Renal cortical epithelial cell (primary cell): ENCODE data around the gene LRP8. TPM values are rescaled to one million over a fixed set of nuclear protein-coding genes. Genes with fewer than 3 reads are reported as not detected.
"Not testable (repeated sequence)": the region's sequence is repeated elsewhere in the genome, so short reads cannot be mapped to it uniquely, and the experiment has no call there.

ENCODE experiments used
- DNase-seq: peaks from one replicate; pipeline ENCODE4 v3.0.0-alpha.2; 2011; ENCODE audit warnings: low read depth
- total RNA-seq: library from RNA; depleted of rRNA; stranded (reverse); fragments of >200 nt; gene quantifications from 2 replicates; pipeline ENCODE4 v1.2.3, GENCODE V29; 2014

Gene LRP8
- total RNA-seq, 1 donor from 2014 or later: 2.9 TPM

- no peak for DNase-seq
Observed at GRCh38 chr1:53218201-53218600, 109.7 kb downstream of the LRP8 start.

- no peak for DNase-seq
Observed at GRCh38 chr1:53214376-53214940, 113.4 kb downstream of the LRP8 start.

- DNase-seq: no peak
Observed at GRCh38 chr1:53210954-53211353, 116.9 kb downstream of the LRP8 start.

GRCh38 chr1:53210352-53210751 lies 117.5 kb downstream of the LRP8 start:
- DNase-seq: no peak

- no peak for DNase-seq
Observed at GRCh38 chr1:53207726-53208125, 120.1 kb downstream of the LRP8 start.

GRCh38 chr1:53206735-53207379 lies 121.0 kb downstream of the LRP8 start:
- DNase-seq: no peak

GRCh38 chr1:53206083-53206685 lies 121.7 kb downstream of the LRP8 start:
- DNase-seq: not testable (repeated sequence)

GRCh38 chr1:53205496-53205895 lies 122.4 kb downstream of the LRP8 start:
- not testable (repeated sequence) for DNase-seq

GRCh38 chr1:53203466-53203865 lies 124.4 kb downstream of the LRP8 start:
- no peak for DNase-seq

GRCh38 chr1:53198241-53198651 lies 129.6 kb downstream of the LRP8 start:
- DNase-seq: no peak

- DNase-seq: no peak
Observed at GRCh38 chr1:53197291-53198200, 130.3 kb downstream of the LRP8 start.

- DNase-seq: peak; percentile 75
Observed at GRCh38 chr1:53196485-53197290, 131.2 kb downstream of the LRP8 start, which contains the start of gene CPT2. CPT2 (plus strand) TSS chr1:53196824; CDS start chr1:53196944, 120 bp downstream.

- DNase-seq: no peak
Observed at GRCh38 chr1:53196017-53196484, 131.8 kb downstream of the LRP8 start.

GRCh38 chr1:53195246-53196016 lies 132.4 kb downstream of the LRP8 start:
- no peak for DNase-seq

Other genes with a start within 250 kb of the LRP8 start
- gene SLC1A7, start 185.4 kb downstream of the LRP8 start, total RNA-seq: not detected in 2 replicates
- gene CPT2, start 131.2 kb downstream of the LRP8 start, total RNA-seq: 14.1 and 23.3 TPM in 2 replicates
- 33.2 and 34.7 TPM in 2 replicates for gene CZIB, start 107.4 kb downstream of the LRP8 start, total RNA-seq
- gene MAGOH, start 89.6 kb downstream of the LRP8 start, total RNA-seq: 32.6 and 40.6 TPM in 2 replicates
- not detected in 2 replicates for gene DMRTB1, start 131.3 kb upstream of the LRP8 start, total RNA-seq